PC-9 (cell line): Measurements from ENCODE around the gene HPN.

Experiments
- EZH2 ChIP-seq: fragments of 200-600 bp; sonication (generic); IDR thresholded peaks from 2 replicates; pipeline ENCODE4 v1.8.0; 2017; ENCODE audit warnings: antibody characterized with exemption, low read depth
- TF ChIP-seq, protein P1 (sequence below): fragments of 200-600 bp; sonication (generic); conservative IDR thresholded peaks from 2 replicates; pipeline ENCODE4 v1.6.1; 2017; ENCODE audit warnings: mixed run types, antibody characterized with exemption, mild to moderate bottlenecking, moderate library complexity

DNA sequence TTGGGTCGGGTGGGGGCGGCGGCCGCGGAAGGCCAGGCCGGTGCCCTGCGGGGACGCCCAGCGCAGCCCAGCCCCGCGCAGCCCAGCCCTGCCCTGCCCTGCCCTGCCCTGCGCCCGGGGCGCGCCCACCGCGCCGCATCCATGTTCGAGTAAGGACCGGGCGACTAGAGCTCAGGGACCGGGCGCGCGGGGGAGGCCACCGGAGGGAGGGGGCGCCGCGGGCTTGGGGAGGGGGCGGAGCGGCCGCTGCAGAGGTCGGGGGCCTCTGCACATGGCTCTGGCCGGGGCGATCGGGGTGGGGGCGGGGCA, 41.2 kb upstream of the HPN start:
- TF ChIP-seq, protein P1, sequence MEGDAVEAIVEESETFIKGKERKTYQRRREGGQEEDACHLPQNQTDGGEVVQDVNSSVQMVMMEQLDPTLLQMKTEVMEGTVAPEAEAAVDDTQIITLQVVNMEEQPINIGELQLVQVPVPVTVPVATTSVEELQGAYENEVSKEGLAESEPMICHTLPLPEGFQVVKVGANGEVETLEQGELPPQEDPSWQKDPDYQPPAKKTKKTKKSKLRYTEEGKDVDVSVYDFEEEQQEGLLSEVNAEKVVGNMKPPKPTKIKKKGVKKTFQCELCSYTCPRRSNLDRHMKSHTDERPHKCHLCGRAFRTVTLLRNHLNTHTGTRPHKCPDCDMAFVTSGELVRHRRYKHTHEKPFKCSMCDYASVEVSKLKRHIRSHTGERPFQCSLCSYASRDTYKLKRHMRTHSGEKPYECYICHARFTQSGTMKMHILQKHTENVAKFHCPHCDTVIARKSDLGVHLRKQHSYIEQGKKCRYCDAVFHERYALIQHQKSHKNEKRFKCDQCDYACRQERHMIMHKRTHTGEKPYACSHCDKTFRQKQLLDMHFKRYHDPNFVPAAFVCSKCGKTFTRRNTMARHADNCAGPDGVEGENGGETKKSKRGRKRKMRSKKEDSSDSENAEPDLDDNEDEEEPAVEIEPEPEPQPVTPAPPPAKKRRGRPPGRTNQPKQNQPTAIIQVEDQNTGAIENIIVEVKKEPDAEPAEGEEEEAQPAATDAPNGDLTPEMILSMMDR: no peak
- TF ChIP-seq EZH2: no peak
